HepG2 (cell line): ENCODE results near the gene RAB40C. TPM values are rescaled to one million over a fixed set of nuclear protein-coding genes. Genes with fewer than 3 reads are reported as not detected.

Experiments
- HNF4A ChIP-seq: sonication (generic); formaldehyde crosslinking; IDR thresholded peaks from 2 replicates; pipeline ENCODE4 v1.4.0; 2020; ENCODE audit warnings: missing genetic modification reagents
- KLF12 ChIP-seq: sonication (generic); formaldehyde crosslinking; IDR thresholded peaks from 2 replicates; pipeline ENCODE4 v1.4.0; 2020; ENCODE audit warnings: missing genetic modification reagents, borderline replicate concordance
- MTF2 ChIP-seq: sonication (generic); formaldehyde crosslinking; IDR thresholded peaks from 2 replicates; pipeline ENCODE4 v1.5.0; 2020; ENCODE audit warnings: missing genetic modification reagents, borderline replicate concordance
- MXD4 ChIP-seq: IDR thresholded peaks from 2 replicates; pipeline ENCODE4 v1.6.1; 2016; ENCODE audit warnings: mild to moderate bottlenecking, missing biosample characterization, missing genetic modification reagents
- NCOA5 ChIP-seq: sonication (generic); formaldehyde crosslinking; IDR thresholded peaks from 2 replicates; pipeline ENCODE4 v1.4.0; 2020; ENCODE audit warnings: missing genetic modification reagents
- RBAK ChIP-seq: sonication (generic); formaldehyde crosslinking; IDR thresholded peaks from 2 replicates; pipeline ENCODE4 v1.5.1; 2020; ENCODE audit warnings: mild to moderate bottlenecking, missing genetic modification reagents
- TAF1 ChIP-seq: sonication (generic); formaldehyde crosslinking; IDR thresholded peaks from 2 replicates; pipeline ENCODE4 v1.4.0; 2020; ENCODE audit warnings: missing genetic modification reagents
- ZBTB38 ChIP-seq: sonication (generic); formaldehyde crosslinking; IDR thresholded peaks from 2 replicates; pipeline ENCODE4 v1.5.1; 2020; ENCODE audit warnings: mild to moderate bottlenecking, missing genetic modification reagents
- ZHX1 ChIP-seq: sonication (generic); formaldehyde crosslinking; IDR thresholded peaks from 2 replicates; pipeline ENCODE4 v1.8.1; 2022; ENCODE audit warnings: low read depth, mild to moderate bottlenecking, missing genetic modification reagents
- ZMYM2 ChIP-seq: sonication (generic); formaldehyde crosslinking; IDR thresholded peaks from 2 replicates; pipeline ENCODE4 v1.8.0; 2022; ENCODE audit warnings: mild to moderate bottlenecking, missing genetic modification reagents
- ZNF337 ChIP-seq: sonication (generic); formaldehyde crosslinking; IDR thresholded peaks from 2 replicates; pipeline ENCODE4 v1.5.1; 2020; ENCODE audit warnings: missing genetic modification reagents, low read depth, mild to moderate bottlenecking, borderline replicate concordance
- polyA plus RNA-seq, 8 experiments: library from polyadenylated mRNA; depleted of rRNA in 3 of 8; stranded (reverse) in 7 of 8; unstranded in 1 of 8; fragments of >200 nt; fragmentation: Illumina TruSeq in 4 of 8; extraction: Trizol in 4 of 8; gene quantifications; 2 replicates each; pipeline versions ENCODE4 v1.2.1 to v1.2.3, GENCODE V29; 2011 to 2016; ENCODE audit warnings: low read depth in 4 of 8, missing spikeins in 1 of 8, mixed read lengths in 1 of 8; ENCODE audit not compliant: insufficient read depth in 1 of 8
- total RNA-seq, 5 experiments: library from RNA; depleted of rRNA; stranded (reverse); fragments of >200 nt; fragmentation: Illumina TruSeq; extraction: Trizol; gene quantifications; 2 replicates each; pipeline ENCODE4 v1.2.3, GENCODE V29; 2016; ENCODE audit warnings: low read depth in 1 of 5
- TF ChIP-seq, protein P1 (sequence below), 2 experiments: fragments of 450-650 bp in 1 of 2; sonication (generic) in 1 of 2; formaldehyde crosslinking in 1 of 2; IDR thresholded peaks; 2 replicates each; pipeline versions ENCODE4 v1.6.1 to v1.8.0; 2016 to 2022; ENCODE audit warnings: antibody characterized with exemption in 1 of 2, mild to moderate bottlenecking in 1 of 2, missing genetic modification reagents in 1 of 2
- TF ChIP-seq, protein P2 (sequence below): IDR thresholded peaks from 2 replicates; pipeline ENCODE4 v1.6.1; 2012; ENCODE audit warnings: inconsistent platforms
- TF ChIP-seq, protein P3 (sequence below): sonication (generic); formaldehyde crosslinking; IDR thresholded peaks from 2 replicates; pipeline ENCODE4 v1.4.0; 2020; ENCODE audit warnings: mild to moderate bottlenecking, missing genetic modification reagents

RAB40C gene
- total and polyA plus RNA-seq, 2 of the 13 experiments (the other 11 are each of a cell fraction or from before 2014, with no cell fraction given) = 7.7 to 11.5 TPM

- TF ChIP-seq ZHX1 (CRISPR knock-in tag) = 0 out of 2 replicates have a peak, but pooled peaks have one; percentile 38
- TF ChIP-seq, protein P1, sequence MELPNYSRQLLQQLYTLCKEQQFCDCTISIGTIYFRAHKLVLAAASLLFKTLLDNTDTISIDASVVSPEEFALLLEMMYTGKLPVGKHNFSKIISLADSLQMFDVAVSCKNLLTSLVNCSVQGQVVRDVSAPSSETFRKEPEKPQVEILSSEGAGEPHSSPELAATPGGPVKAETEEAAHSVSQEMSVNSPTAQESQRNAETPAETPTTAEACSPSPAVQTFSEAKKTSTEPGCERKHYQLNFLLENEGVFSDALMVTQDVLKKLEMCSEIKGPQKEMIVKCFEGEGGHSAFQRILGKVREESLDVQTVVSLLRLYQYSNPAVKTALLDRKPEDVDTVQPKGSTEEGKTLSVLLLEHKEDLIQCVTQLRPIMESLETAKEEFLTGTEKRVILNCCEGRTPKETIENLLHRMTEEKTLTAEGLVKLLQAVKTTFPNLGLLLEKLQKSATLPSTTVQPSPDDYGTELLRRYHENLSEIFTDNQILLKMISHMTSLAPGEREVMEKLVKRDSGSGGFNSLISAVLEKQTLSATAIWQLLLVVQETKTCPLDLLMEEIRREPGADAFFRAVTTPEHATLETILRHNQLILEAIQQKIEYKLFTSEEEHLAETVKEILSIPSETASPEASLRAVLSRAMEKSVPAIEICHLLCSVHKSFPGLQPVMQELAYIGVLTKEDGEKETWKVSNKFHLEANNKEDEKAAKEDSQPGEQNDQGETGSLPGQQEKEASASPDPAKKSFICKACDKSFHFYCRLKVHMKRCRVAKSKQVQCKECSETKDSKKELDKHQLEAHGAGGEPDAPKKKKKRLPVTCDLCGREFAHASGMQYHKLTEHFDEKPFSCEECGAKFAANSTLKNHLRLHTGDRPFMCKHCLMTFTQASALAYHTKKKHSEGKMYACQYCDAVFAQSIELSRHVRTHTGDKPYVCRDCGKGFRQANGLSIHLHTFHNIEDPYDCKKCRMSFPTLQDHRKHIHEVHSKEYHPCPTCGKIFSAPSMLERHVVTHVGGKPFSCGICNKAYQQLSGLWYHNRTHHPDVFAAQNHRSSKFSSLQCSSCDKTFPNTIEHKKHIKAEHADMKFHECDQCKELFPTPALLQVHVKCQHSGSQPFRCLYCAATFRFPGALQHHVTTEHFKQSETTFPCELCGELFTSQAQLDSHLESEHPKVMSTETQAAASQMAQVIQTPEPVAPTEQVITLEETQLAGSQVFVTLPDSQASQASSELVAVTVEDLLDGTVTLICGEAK (IDR thresholded peaks at IDR 0.05) = no peak
- TF ChIP-seq, protein P1 (CRISPR knock-in tag; IDR thresholded peaks at IDR 0.05) = peak; percentile 21; the same call in 1 of the 2 replicates
- no peak for TF ChIP-seq ZNF337 (CRISPR knock-in tag)
- no peak for TF ChIP-seq NCOA5
- no peak for TF ChIP-seq TAF1
- no peak for TF ChIP-seq RBAK (CRISPR knock-in tag)
- TF ChIP-seq, protein P2, sequence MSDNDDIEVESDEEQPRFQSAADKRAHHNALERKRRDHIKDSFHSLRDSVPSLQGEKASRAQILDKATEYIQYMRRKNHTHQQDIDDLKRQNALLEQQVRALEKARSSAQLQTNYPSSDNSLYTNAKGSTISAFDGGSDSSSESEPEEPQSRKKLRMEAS = peak; percentile 93
- peak; percentile 45; the same call in 1 of the 2 replicates for TF ChIP-seq ZMYM2 (CRISPR knock-in tag)
- TF ChIP-seq, protein P3, sequence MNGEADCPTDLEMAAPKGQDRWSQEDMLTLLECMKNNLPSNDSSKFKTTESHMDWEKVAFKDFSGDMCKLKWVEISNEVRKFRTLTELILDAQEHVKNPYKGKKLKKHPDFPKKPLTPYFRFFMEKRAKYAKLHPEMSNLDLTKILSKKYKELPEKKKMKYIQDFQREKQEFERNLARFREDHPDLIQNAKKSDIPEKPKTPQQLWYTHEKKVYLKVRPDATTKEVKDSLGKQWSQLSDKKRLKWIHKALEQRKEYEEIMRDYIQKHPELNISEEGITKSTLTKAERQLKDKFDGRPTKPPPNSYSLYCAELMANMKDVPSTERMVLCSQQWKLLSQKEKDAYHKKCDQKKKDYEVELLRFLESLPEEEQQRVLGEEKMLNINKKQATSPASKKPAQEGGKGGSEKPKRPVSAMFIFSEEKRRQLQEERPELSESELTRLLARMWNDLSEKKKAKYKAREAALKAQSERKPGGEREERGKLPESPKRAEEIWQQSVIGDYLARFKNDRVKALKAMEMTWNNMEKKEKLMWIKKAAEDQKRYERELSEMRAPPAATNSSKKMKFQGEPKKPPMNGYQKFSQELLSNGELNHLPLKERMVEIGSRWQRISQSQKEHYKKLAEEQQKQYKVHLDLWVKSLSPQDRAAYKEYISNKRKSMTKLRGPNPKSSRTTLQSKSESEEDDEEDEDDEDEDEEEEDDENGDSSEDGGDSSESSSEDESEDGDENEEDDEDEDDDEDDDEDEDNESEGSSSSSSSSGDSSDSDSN (CRISPR knock-in tag) = peak; percentile 40
- TF ChIP-seq MXD4 (CRISPR knock-in tag) = peak; percentile 46; the same call in 1 of the 2 replicates
- TF ChIP-seq MTF2 (CRISPR knock-in tag) = no peak
- peak; percentile 29; the same call in 1 of the 2 replicates for TF ChIP-seq ZBTB38 (CRISPR knock-in tag)
- peak; percentile 6; the same call in 1 of the 2 replicates for TF ChIP-seq HNF4A (CRISPR knock-in tag)
- no peak for TF ChIP-seq KLF12
Observed at GRCh38 chr16:592518-593306, 2.8 kb downstream of the RAB40C start (continued).
